HG02678 (cell line): ENCODE results near the gene C20orf144.

Experiments used
- ATAC-seq: cut with Tn5 transposase; IDR thresholded peaks from one replicate; pipeline ENCODE4 v1.9.1; 2021; ENCODE audit warnings: mild to moderate bottlenecking, moderate library complexity; ENCODE audit not compliant: unreplicated experiment

The C20orf144 gene

GRCh38 chr20:33676121-33676520 is 14.0 kb downstream of the C20orf144 start:
- ATAC-seq, result no peak

GRCh38 chr20:33676652-33677645 is 14.8 kb downstream of the C20orf144 start:
- ATAC-seq, result no peak

- no peak for ATAC-seq
These were observed 16.0 kb downstream of the C20orf144 start for GRCh38 chr20:33677991-33678702.

GRCh38 chr20:33679758-33680485 is 17.8 kb downstream of the C20orf144 start:
- ATAC-seq, result peak; percentile 64

GRCh38 chr20:33680686-33681085 is 18.6 kb downstream of the C20orf144 start:
- no peak for ATAC-seq

GRCh38 chr20:33681288-33681687 is 19.2 kb downstream of the C20orf144 start:
- ATAC-seq, result no peak

- no peak for ATAC-seq
These were observed 19.7 kb downstream of the C20orf144 start for GRCh38 chr20:33681728-33682353.

GRCh38 chr20:33684533-33685327 is 22.6 kb downstream of the C20orf144 start:
- ATAC-seq, result no peak

- peak; percentile 42 for ATAC-seq
These were observed 23.4 kb downstream of the C20orf144 start for GRCh38 chr20:33685328-33686099.

GRCh38 chr20:33686100-33686983 is 24.2 kb downstream of the C20orf144 start, which contains the start of gene E2F1:
E2F1 (minus strand) TSS chr20:33686385; CDS start chr20:33686264, 121 bp downstream.
- ATAC-seq, result peak; percentile 86

GRCh38 chr20:33686984-33687366 is 24.8 kb downstream of the C20orf144 start:
- no peak for ATAC-seq

GRCh38 chr20:33687370-33687915 is 25.3 kb downstream of the C20orf144 start:
- ATAC-seq, result no peak

GRCh38 chr20:33687993-33688937 is 26.1 kb downstream of the C20orf144 start:
- no peak for ATAC-seq

- no peak for ATAC-seq
These were observed 26.9 kb downstream of the C20orf144 start for GRCh38 chr20:33688938-33689424.

- no peak for ATAC-seq
These were observed 27.4 kb downstream of the C20orf144 start for GRCh38 chr20:33689493-33689892.

- no peak for ATAC-seq
These were observed 27.8 kb downstream of the C20orf144 start for GRCh38 chr20:33689973-33690372.
